Measurements from ENCODE around the gene CXorf66.

The CXorf66 gene

GRCh38 chrX:139965421-139965820 lies at the start of gene CXorf66:
TSS of gene CXorf66 (minus strand) at chrX:139965521. CDS start at chrX:139965496, 25 bp downstream.
- no peak within 1 kb of the TSS for H3K4me3 ChIP-seq (replicated peaks; ENCODE audit: low read depth, low read length)
- no peak for TF ChIP-seq CTCF (IDR thresholded peaks at IDR 0.05; ENCODE audit: low read depth, low read length, missing control alignments)
- no peak for DNase-seq (ENCODE audit: extremely low read depth, low read depth)

GRCh38 chrX:139982856-139983255 lies 17.5 kb upstream of the CXorf66 start:
- TF ChIP-seq CTCF (IDR thresholded peaks at IDR 0.05; ENCODE audit: low read depth, low read length, missing control alignments), result no peak
- no peak for DNase-seq (ENCODE audit: extremely low read depth, low read depth)
- H3K4me3 ChIP-seq (replicated peaks; ENCODE audit: low read depth, low read length), result no peak overlapping the region

- H3K4me3 ChIP-seq (replicated peaks; ENCODE audit: low read depth, low read length), result no peak overlapping the region
- no peak for TF ChIP-seq CTCF (IDR thresholded peaks at IDR 0.05; ENCODE audit: low read depth, low read length, missing control alignments)
- no peak for DNase-seq (ENCODE audit: extremely low read depth, low read depth)
These were observed 9.2 kb upstream of the CXorf66 start for GRCh38 chrX:139974471-139974870.

GRCh38 chrX:139972629-139973624 lies 7.6 kb upstream of the CXorf66 start:
- DNase-seq (ENCODE audit: extremely low read depth, low read depth), result no peak
- H3K4me3 ChIP-seq (replicated peaks; ENCODE audit: low read depth, low read length), result no peak overlapping the region
- TF ChIP-seq CTCF (IDR thresholded peaks at IDR 0.05; ENCODE audit: low read depth, low read length, missing control alignments), result no peak

GRCh38 chrX:139972113-139972512 lies 6.8 kb upstream of the CXorf66 start:
- TF ChIP-seq CTCF (IDR thresholded peaks at IDR 0.05; ENCODE audit: low read depth, low read length, missing control alignments), result no peak
- DNase-seq (ENCODE audit: extremely low read depth, low read depth), result no peak
- H3K4me3 ChIP-seq (replicated peaks; ENCODE audit: low read depth, low read length), result no peak overlapping the region

GRCh38 chrX:139971394-139971749 lies 6.1 kb upstream of the CXorf66 start:
- no peak for DNase-seq (ENCODE audit: extremely low read depth, low read depth)
- no peak for TF ChIP-seq CTCF (IDR thresholded peaks at IDR 0.05; ENCODE audit: low read depth, low read length, missing control alignments)
- H3K4me3 ChIP-seq (replicated peaks; ENCODE audit: low read depth, low read length), result no peak overlapping the region
